Mesenteric fat pad (tissue), 1 donor: ENCODE measurements around the gene CSK. TPM values are rescaled to one million over a fixed set of nuclear protein-coding genes. Genes with fewer than 3 reads are reported as not detected.

Experiments
- DNase-seq: peaks from one replicate; pipeline ENCODE4 v3.0.0-alpha.2; 2020; ENCODE audit warnings: low spot score
- total RNA-seq: library from RNA; stranded (reverse); fragmentation: NEBNext Ultra II Directional; extraction: Animal tissue kit (Norgen Biotek cat#: 25700); gene quantifications from one replicate; pipeline ENCODE4 v1.2.1, GENCODE V29; 2021
- donor health status: DM: yes; HTN: yes; CAD: no.

CSK gene
- total RNA-seq, 1 donor from 2014 or later = 46.9 TPM

GRCh38 chr15:74786551-74787165 lies 4.8 kb downstream of the CSK start:
- DNase-seq = no peak

- no peak for DNase-seq
Observed at GRCh38 chr15:74787251-74788041, 5.6 kb downstream of the CSK start.

GRCh38 chr15:74788042-74788682 lies 6.3 kb downstream of the CSK start:
- DNase-seq = no peak

- no peak for DNase-seq
Observed at GRCh38 chr15:74788683-74789151, 6.8 kb downstream of the CSK start.

GRCh38 chr15:74789171-74789631 lies 7.3 kb downstream of the CSK start:
- no peak for DNase-seq

- DNase-seq = no peak
Observed at GRCh38 chr15:74789741-74790079, 7.8 kb downstream of the CSK start.

- no peak for DNase-seq
Observed at GRCh38 chr15:74790080-74790916, 8.4 kb downstream of the CSK start.

- no peak for DNase-seq
Observed at GRCh38 chr15:74791007-74791406, 9.1 kb downstream of the CSK start.

- no peak for DNase-seq
Observed at GRCh38 chr15:74791667-74792066, 9.8 kb downstream of the CSK start.

- DNase-seq = no peak
Observed at GRCh38 chr15:74792227-74793016, 10.5 kb downstream of the CSK start.

- no peak for DNase-seq
Observed at GRCh38 chr15:74793135-74794028, 11.5 kb downstream of the CSK start.

GRCh38 chr15:74794248-74794969 lies 12.5 kb downstream of the CSK start:
- DNase-seq = no peak

- no peak for DNase-seq
Observed at GRCh38 chr15:74794970-74795349, 13.1 kb downstream of the CSK start.

GRCh38 chr15:74795966-74796625 lies 14.2 kb downstream of the CSK start:
- no peak for DNase-seq

GRCh38 chr15:74798388-74799254 lies 16.7 kb downstream of the CSK start:
- no peak for DNase-seq

- no peak for DNase-seq
Observed at GRCh38 chr15:74799255-74799855, 17.5 kb downstream of the CSK start.
